Measurements from ENCODE around the gene ZNF277.

DNA sequence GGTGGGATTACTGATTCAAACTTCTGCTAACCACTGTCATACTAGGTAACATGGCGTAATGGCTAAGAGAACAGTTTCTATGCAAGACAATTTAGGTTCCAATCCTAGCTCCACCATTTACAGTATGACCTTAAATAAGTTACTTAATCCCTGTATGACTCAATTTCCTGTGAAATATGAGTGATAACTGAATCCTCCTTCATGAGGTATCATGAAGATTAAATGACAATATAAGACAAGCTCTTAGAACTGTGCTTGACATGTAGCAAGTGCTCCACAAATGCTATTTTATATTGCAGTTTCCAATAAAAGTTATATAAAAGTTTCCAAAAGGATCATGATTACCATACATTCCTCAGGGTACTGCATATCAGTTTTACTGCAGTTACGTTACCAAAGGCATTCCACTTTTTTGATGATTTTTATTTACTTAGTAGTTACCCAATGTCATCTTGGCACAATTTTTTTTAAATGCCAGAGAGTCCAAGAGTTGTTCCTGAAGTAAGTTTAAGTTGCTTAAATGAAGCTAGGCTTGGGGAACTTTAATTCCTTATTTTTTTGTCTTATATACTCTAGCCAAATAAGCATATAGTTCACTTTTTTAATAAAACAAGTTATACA, 7.3 kb upstream of the ZNF277 start:
- TF ChIP-seq, protein P1, sequence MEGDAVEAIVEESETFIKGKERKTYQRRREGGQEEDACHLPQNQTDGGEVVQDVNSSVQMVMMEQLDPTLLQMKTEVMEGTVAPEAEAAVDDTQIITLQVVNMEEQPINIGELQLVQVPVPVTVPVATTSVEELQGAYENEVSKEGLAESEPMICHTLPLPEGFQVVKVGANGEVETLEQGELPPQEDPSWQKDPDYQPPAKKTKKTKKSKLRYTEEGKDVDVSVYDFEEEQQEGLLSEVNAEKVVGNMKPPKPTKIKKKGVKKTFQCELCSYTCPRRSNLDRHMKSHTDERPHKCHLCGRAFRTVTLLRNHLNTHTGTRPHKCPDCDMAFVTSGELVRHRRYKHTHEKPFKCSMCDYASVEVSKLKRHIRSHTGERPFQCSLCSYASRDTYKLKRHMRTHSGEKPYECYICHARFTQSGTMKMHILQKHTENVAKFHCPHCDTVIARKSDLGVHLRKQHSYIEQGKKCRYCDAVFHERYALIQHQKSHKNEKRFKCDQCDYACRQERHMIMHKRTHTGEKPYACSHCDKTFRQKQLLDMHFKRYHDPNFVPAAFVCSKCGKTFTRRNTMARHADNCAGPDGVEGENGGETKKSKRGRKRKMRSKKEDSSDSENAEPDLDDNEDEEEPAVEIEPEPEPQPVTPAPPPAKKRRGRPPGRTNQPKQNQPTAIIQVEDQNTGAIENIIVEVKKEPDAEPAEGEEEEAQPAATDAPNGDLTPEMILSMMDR (IDR thresholded peaks at IDR 0.05) = no peak
- TF ChIP-seq POLR2A (IDR thresholded peaks at IDR 0.05; ENCODE audit: low read depth) (no peak), POLR2AphosphoS5 (IDR thresholded peaks at IDR 0.05) (no peak)

Measured in esophagus muscularis mucosa (tissue), 3 donors.